Keratinocyte (primary cell): ENCODE data around the gene PLXNA1. TPM values are rescaled to one million over a fixed set of nuclear protein-coding genes. Genes with fewer than 3 reads are reported as not detected.

Source experiments
- DNase-seq: peaks from one replicate; pipeline ENCODE4 v3.0.0-alpha.2; 2011; ENCODE audit warnings: low read depth, missing footprints, low spot score
- FAIRE-seq: peaks from 2 replicates; lab custom pipeline; 2011; peaks lifted over from hg19 to GRCh38; lab: Jason Lieb, UNC
- H2AFZ ChIP-seq: 2 replicates; pipeline ENCODE4 v1.6.0; 2012; ENCODE audit warnings: low read length, control low read depth, inconsistent platforms; ENCODE audit not compliant: control insufficient read depth
- H3K27ac ChIP-seq: 2 replicates; pipeline ENCODE4 v1.5.1; 2011; ENCODE audit warnings: low read length; ENCODE audit not compliant: control insufficient read depth, insufficient read depth
- H3K27me3 ChIP-seq: 3 replicates; pipeline ENCODE4 v1.6.0; 2011; ENCODE audit warnings: low read length; ENCODE audit not compliant: control insufficient read depth, insufficient read depth; ENCODE audit errors: extremely low read depth
- H3K36me3 ChIP-seq, 2 experiments: 2 replicates in 1 of 2; 3 replicates in 1 of 2; pipeline ENCODE4 v1.5.1; 2011; ENCODE audit warnings: low read length in 2 of 2, mild to moderate bottlenecking in 1 of 2; ENCODE audit not compliant: control insufficient read depth in 2 of 2, insufficient read depth in 2 of 2; ENCODE audit errors: extremely low read depth in 1 of 2
- H3K4me1 ChIP-seq: 3 replicates; pipeline ENCODE4 v1.5.1; 2011; ENCODE audit warnings: low read length; ENCODE audit not compliant: control insufficient read depth, insufficient read depth; ENCODE audit errors: extremely low read depth
- H3K4me2 ChIP-seq: 3 replicates; pipeline ENCODE4 v1.6.0; 2011; ENCODE audit warnings: low read depth, low read length; ENCODE audit not compliant: control insufficient read depth, insufficient read depth; ENCODE audit errors: extremely low read depth
- H3K4me3 ChIP-seq, 3 experiments: fragments of 200-600 bp in 1 of 3; sonication (generic) in 1 of 3; 2 replicates in 2 of 3; 3 replicates in 1 of 3; pipeline ENCODE4 v1.5.1; 2011 to 2016; ENCODE audit warnings: low read length in 3 of 3, mild to moderate bottlenecking in 3 of 3, control low read depth in 2 of 3, inconsistent platforms in 1 of 3, low read depth in 1 of 3, mixed read lengths in 1 of 3, mixed run types in 1 of 3, moderate library complexity in 1 of 3; ENCODE audit not compliant: control insufficient read depth in 2 of 3, insufficient read depth in 2 of 3; ENCODE audit errors: extremely low read depth in 1 of 3
- H3K79me2 ChIP-seq: 2 replicates; pipeline ENCODE4 v1.6.0; 2012; ENCODE audit warnings: low read length; ENCODE audit not compliant: control insufficient read depth, insufficient read depth
- H3K9ac ChIP-seq: 3 replicates; pipeline ENCODE4 v1.6.0; 2011; ENCODE audit warnings: low read length; ENCODE audit not compliant: control insufficient read depth, insufficient read depth; ENCODE audit errors: extremely low read depth
- H3K9me1 ChIP-seq: 3 replicates; pipeline ENCODE4 v1.6.0; 2011; ENCODE audit warnings: low read length; ENCODE audit not compliant: control insufficient read depth, insufficient read depth; ENCODE audit errors: extremely low read depth
- H3K9me3 ChIP-seq: 2 replicates; pipeline ENCODE4 v1.5.1; 2012; ENCODE audit warnings: low read depth, low read length; ENCODE audit not compliant: control insufficient read depth
- H4K20me1 ChIP-seq: 3 replicates; pipeline ENCODE4 v1.6.0; 2011; ENCODE audit warnings: low read length; ENCODE audit not compliant: control insufficient read depth, insufficient read depth; ENCODE audit errors: extremely low read depth
- EZH2 ChIP-seq: IDR thresholded peaks from one replicate; pipeline ENCODE4 v1.6.1; 2012; ENCODE audit warnings: inconsistent platforms, mild to moderate bottlenecking, low read length, moderate library complexity
- dilution Hi-C: fragments of 300-500 bp; cut with MboI; formaldehyde crosslinking; loops from one replicate; pipeline ENCODE4 v1.7.0; 2020; ENCODE audit warnings: low sequenced_read_pairs; ENCODE audit not compliant: extremely low pct_ligation_motif_present
- polyA plus RNA-seq, 5 experiments: library from polyadenylated mRNA; depleted of rRNA in 3 of 5; stranded (reverse) in 3 of 5; stranded (forward) in 1 of 5; unstranded in 1 of 5; fragments of >200 nt; gene quantifications; 1 replicate in 1 of 5; 2 replicates in 3 of 5; 3 replicates in 1 of 5; pipeline versions ENCODE4 v1.2.1 to v1.2.3, GENCODE V29; 2011 to 2012; ENCODE audit warnings: missing spikeins in 2 of 5, low read depth in 1 of 5, low replicate concordance in 1 of 5
- TF ChIP-seq, protein P1 (sequence below), 3 experiments: IDR thresholded peaks in 1 of 3; conservative IDR thresholded peaks in 1 of 3; optimal IDR thresholded peaks in 1 of 3; 2 replicates in 2 of 3; 3 replicates in 1 of 3; pipeline versions ENCODE3 to v1.5.1; 2011; ENCODE audit warnings: low read length in 3 of 3, mild to moderate bottlenecking in 3 of 3, moderate library complexity in 2 of 3, control low read depth in 1 of 3, inconsistent platforms in 1 of 3; ENCODE audit not compliant: insufficient read depth in 2 of 3; ENCODE audit errors: extremely low read depth in 1 of 3

Gene PLXNA1
- polyA plus RNA-seq, 1 donor (not counting 4 experiments of a cell fraction or from before 2014, with no cell fraction given) = 38.4 TPM

DNA sequence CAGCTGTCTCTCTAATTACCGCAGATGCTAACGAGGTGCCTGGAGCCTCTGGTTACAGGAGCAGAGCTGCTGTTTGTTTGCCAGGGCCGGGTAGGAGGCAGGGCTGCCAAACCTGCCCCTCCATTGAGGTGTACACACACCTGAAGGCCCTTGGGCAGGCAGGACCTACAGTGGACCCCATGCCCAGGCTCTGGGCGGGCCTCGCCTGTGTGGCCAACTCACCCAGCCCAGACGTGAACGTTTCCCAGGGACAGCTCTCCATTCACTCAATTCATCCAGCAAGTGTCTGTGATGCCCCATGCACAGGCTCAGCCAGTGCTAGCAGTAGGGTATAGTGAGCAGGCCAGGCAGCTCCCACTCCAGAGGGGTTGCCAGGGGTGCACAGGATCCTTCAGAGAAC lies 43.7 kb downstream of the PLXNA1 start:
- FAIRE-seq (no peak), DNase-seq (no peak)
- Histone ChIP-seq H3K27me3 (no peaks in the 10 kb centered on the region), H3K27ac (no peak overlapping the region), H3K36me3 (peaks cover 58% of the 10 kb centered on the region in 2 experiments), H3K4me1 (no peaks in the 10 kb centered on the region), H3K4me2 (no peak overlapping the region), H3K9me3 (no peaks in the 10 kb centered on the region), H3K4me3 (no peak overlapping the region), H3K9me1 (no peaks in the 10 kb centered on the region), H2AFZ (no peak overlapping the region), H3K79me2 (no peaks in the 10 kb centered on the region), H3K9ac (no peak overlapping the region), H4K20me1 (peaks cover 4% of the 10 kb centered on the region)
- no peak for TF ChIP-seq EZH2
- TF ChIP-seq, protein P1, sequence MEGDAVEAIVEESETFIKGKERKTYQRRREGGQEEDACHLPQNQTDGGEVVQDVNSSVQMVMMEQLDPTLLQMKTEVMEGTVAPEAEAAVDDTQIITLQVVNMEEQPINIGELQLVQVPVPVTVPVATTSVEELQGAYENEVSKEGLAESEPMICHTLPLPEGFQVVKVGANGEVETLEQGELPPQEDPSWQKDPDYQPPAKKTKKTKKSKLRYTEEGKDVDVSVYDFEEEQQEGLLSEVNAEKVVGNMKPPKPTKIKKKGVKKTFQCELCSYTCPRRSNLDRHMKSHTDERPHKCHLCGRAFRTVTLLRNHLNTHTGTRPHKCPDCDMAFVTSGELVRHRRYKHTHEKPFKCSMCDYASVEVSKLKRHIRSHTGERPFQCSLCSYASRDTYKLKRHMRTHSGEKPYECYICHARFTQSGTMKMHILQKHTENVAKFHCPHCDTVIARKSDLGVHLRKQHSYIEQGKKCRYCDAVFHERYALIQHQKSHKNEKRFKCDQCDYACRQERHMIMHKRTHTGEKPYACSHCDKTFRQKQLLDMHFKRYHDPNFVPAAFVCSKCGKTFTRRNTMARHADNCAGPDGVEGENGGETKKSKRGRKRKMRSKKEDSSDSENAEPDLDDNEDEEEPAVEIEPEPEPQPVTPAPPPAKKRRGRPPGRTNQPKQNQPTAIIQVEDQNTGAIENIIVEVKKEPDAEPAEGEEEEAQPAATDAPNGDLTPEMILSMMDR (optimal IDR thresholded peaks at IDR 0.05 in 1 of 3, IDR thresholded peaks at IDR 0.05 in 1 of 3, conservative IDR thresholded peaks at IDR 0.05 in 1 of 3; ENCODE audit: extremely low read depth in 1 of 3, insufficient read depth in 2 of 3, low read length in 3 of 3) = no peak
- dilution Hi-C loops = no loop called here

DNA sequence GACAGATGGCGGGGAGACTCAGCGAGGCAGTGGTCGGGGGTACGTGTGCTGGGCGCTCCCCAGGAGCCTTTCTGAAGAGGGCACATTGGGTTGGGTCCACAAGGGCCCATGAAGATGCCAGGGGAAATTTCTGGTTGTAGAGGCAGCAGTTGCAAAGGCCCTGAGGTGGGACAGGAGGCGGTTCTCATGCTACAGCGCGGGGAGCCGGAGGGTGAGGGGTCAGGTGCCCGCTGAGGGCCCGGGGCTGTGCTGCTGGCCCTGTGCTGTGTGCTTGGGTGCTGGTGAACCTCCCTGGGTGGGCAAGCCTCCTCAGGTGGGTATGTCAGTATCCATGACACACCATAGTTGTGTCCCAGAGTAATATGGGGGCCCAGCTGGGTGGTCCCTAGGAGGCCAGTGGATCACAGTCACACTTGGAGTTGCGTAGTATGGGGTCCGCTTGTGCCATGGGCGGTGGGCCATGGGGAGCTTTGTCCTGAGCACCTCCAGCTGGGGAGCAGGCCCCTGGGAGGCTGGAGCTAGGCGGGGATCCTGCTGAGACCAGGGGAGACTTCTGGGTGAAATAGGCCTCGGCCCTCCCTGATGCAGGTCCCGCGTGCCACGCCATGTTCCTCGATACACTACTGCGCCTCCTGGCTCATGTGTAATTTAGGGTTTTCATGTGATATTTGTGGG lies 44.3 kb downstream of the PLXNA1 start:
- Histone ChIP-seq H3K4me1 (no peaks in the 10 kb centered on the region), H4K20me1 (peaks cover 4% of the 10 kb centered on the region), H3K9me3 (no peaks in the 10 kb centered on the region), H3K36me3 (peaks cover 56 to 60% of the 10 kb centered on the region in 2 experiments), H3K9me1 (no peaks in the 10 kb centered on the region), H3K27me3 (no peaks in the 10 kb centered on the region), H2AFZ (no peak overlapping the region), H3K4me3 (no peak overlapping the region), H3K4me2 (no peak overlapping the region), H3K79me2 (no peaks in the 10 kb centered on the region), H3K27ac (no peak overlapping the region), H3K9ac (no peak overlapping the region)
- FAIRE-seq = no peak
- dilution Hi-C loops = no loop called here
- TF ChIP-seq, protein P1 (optimal IDR thresholded peaks at IDR 0.05 in 1 of 3, IDR thresholded peaks at IDR 0.05 in 1 of 3, conservative IDR thresholded peaks at IDR 0.05 in 1 of 3; ENCODE audit: extremely low read depth in 1 of 3, insufficient read depth in 2 of 3, low read length in 3 of 3) = no peak
- no peak for DNase-seq
